Choroid plexus epithelial cell (primary cell): Measurements from ENCODE around the gene GOPC.
A peak's percentile ranks its signal among the peaks of the same experiment; 100 is the strongest.

Source experiments
- DNase-seq: peaks from one replicate; pipeline ENCODE4 v3.0.0-alpha.2; 2010; ENCODE audit warnings: low read depth
- H3K4me3 ChIP-seq: 2 replicates; pipeline ENCODE4 v1.5.1; 2011; ENCODE audit warnings: low read depth, mild to moderate bottlenecking, control low read depth, low read length, moderate library complexity
- TF ChIP-seq, protein P1 (sequence below): conservative IDR thresholded peaks from 2 replicates; pipeline ENCODE4 v1.5.1; 2011; ENCODE audit warnings: low read depth, mild to moderate bottlenecking, control low read depth, inconsistent platforms, low read length, moderate library complexity

GOPC gene

DNA sequence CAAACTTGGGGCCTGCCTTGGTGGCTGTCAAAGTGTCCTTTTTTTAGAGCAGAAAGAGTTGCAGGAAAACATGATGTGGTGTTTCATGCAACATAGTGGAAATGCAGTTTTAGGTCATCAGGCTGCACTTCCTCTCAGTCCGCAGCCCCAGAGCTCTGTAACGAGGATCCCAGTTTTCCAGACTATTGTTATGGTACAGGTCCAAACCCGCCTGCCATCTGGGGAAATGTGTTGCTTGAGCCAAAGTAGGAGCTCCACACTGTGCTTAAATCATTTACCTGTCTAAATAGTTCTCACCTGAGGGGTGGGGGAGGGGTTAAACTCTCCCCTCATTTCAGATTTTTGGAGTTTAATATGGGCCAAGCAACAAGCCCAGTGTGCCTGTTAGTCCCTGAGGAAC lies 59.8 kb downstream of the GOPC start:
- TF ChIP-seq, protein P1, sequence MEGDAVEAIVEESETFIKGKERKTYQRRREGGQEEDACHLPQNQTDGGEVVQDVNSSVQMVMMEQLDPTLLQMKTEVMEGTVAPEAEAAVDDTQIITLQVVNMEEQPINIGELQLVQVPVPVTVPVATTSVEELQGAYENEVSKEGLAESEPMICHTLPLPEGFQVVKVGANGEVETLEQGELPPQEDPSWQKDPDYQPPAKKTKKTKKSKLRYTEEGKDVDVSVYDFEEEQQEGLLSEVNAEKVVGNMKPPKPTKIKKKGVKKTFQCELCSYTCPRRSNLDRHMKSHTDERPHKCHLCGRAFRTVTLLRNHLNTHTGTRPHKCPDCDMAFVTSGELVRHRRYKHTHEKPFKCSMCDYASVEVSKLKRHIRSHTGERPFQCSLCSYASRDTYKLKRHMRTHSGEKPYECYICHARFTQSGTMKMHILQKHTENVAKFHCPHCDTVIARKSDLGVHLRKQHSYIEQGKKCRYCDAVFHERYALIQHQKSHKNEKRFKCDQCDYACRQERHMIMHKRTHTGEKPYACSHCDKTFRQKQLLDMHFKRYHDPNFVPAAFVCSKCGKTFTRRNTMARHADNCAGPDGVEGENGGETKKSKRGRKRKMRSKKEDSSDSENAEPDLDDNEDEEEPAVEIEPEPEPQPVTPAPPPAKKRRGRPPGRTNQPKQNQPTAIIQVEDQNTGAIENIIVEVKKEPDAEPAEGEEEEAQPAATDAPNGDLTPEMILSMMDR: no peak
- DNase-seq: no peak

DNA sequence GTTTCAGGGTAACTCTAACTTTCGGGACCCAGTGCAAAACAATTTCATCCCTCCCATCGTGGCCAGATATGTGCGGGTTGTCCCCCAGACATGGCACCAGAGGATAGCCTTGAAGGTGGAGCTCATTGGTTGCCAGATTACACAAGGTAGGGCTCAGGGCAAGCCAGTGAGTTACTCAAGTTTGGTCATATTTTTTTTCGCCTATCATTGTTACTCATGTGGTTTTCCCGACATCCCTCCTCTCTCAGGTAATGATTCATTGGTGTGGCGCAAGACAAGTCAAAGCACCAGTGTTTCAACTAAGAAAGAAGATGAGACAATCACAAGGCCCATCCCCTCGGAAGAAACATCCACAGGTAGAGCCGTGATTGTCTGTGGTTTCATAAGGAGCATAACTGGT lies 61.6 kb downstream of the GOPC start:
- no peak overlapping the region for H3K4me3 ChIP-seq
- TF ChIP-seq, protein P1: no peak
- DNase-seq: peak; percentile 61

More for the DNA sequence above, 59.8 kb downstream of the GOPC start:
- H3K4me3 ChIP-seq: no peak overlapping the region

DNA sequence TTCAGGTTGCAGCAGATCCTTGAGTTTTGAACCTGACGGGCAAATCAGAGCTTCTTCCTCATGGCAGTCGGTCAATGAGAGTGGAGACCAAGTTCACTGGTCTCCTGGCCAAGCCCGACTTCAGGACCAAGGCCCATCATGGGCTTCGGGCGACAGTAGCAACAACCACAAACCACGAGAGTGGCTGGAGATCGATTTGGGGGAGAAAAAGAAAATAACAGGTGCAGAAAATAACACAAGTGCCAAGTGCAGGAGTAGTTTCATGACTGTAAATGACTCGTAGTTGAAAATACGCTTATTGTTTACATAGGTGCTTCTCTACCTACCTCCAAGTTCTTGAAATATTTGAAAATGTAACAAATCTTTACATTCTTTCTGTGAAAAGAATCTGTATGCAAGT lies 63.7 kb downstream of the GOPC start:
- DNase-seq: no peak
- no peak overlapping the region for H3K4me3 ChIP-seq
- TF ChIP-seq, protein P1: no peak

DNA sequence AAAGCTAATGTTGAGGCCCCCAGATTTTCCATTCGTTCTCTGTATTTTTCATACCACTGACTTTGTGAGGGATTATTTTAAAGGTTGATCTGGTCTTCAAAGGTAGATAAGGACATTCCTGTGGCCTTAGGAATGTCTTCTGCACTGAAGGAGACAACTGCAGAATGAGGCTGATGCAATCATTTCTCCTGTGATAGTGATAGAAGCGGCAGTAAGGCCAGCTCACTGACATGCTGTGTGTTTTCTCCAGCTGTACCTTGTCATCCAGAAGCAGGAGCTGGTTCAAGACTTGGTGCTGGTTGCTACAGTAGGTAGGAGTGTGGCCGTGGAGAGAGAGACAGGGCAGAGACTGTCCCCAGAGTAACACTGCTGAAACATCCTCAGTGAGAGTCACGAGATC lies 66.0 kb downstream of the GOPC start:
- TF ChIP-seq, protein P1: no peak
- H3K4me3 ChIP-seq: no peak overlapping the region
- peak; percentile 82 for DNase-seq

DNA sequence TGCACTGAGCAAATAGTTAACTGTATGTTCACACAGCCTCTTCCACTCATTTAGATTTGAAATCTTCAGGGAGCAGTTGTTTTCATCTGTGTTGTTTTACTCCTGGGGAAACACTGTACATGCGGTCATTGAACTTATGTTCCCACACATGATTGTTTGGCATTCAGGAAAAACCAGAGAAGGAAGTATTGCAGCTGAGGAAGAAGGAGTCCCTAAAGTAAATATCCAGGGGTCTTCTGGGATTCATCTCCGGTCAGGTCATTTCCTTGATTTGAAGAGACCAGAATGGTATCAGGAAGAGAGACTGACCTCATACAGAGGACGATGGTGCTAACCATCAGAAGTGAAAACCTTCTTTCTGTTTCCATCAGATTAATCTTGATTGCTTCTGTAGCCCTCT lies 67.3 kb downstream of the GOPC start:
- H3K4me3 ChIP-seq: no peak overlapping the region
- TF ChIP-seq, protein P1: no peak
- peak; percentile 68 for DNase-seq

DNA sequence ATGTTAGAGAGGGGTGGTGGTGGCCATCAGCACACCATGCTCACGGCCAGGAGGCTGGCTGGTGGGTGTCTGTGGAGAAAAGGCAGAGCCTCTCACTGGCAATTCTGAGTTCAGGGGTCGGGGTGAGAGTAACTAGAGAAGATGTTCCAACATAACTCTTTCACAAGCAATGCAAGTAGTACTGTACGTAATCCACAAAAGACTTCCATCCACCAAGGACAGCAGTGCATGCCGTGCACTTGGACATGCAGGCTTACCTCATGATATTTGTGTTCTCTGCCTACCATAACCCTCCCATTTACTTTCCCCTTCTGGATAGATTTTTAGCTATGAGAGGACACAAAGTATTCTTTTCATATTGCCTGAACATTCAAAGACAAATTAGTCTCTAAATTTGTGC lies 68.5 kb downstream of the GOPC start:
- DNase-seq: peak; percentile 23
- TF ChIP-seq, protein P1: no peak
- H3K4me3 ChIP-seq: no peak overlapping the region

DNA sequence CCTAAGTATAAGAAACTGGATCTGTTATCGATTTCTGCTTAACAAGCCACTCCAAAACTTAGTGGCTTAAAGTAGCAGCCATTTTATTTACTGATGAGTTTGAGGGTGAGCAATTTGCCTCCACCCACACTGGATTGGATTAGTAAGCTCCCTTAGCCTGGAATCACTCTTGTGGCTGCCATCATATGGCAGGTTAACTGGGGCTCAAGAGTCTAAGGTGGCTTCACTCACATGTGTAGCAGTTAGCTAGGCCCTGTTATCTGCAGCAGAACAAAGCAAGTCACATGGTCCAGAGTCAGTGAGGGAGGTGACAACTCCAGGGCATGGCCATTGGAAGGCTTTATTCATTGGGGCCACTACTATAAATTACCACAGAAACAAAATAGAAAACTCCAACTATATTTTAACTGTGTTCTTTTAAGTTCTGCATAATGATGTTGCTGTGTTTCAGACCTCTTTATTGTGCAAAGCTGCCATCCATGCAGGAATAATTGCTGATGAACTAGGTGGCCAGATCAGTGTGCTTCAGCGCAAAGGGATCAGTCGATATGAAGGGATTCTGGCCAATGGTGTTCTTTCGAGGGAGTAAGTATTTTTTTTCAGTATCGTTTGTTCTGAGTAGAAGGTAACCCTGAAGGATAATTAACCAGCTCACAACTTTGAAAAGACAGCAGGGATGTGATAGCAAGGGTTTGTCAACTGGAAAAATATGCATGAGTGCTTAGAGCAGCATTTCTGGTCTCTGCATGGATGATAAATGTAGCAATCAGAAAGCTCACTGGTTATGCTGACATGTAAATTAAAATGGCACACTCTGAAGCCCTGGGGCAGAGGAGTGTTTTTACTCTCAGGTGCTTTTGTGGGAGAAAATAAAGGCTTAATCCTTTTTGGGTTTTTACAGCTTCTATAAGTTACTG lies 70.2 kb downstream of the GOPC start:
- H3K4me3 ChIP-seq: no peak overlapping the region
- DNase-seq: no peak
- TF ChIP-seq, protein P1: no peak
